NT2/D1 (cell line): ENCODE measurements around the gene ARFGEF3.

ENCODE experiments used
- SUZ12 ChIP-seq: IDR thresholded peaks from 2 replicates; pipeline ENCODE4 v1.6.1; 2011; ENCODE audit not compliant: insufficient read length, insufficient read depth; ENCODE audit errors: extremely low read depth
- ZNF274 ChIP-seq: IDR thresholded peaks from 2 replicates; pipeline ENCODE4 v1.6.1; 2011; ENCODE audit warnings: mild to moderate bottlenecking, low read depth, low read length

DNA sequence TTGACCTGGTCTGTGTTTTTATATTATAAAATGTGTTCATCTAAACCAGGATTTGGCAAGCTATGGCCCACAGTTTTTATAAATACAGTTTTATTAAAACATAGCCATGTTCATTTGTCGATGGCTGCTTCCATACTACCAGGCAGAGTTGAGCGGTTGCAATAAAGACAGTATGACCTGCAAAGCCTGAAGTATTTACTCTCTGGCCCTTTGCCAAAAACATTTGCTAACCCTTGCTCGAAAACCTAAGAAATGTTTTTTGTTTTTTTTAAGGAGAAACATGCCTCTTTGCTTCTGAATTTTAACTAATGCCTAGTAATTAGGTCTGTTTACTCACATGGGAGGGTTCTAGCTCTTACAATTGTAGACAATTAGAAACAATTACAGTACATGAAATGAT lies 148.6 kb downstream of the ARFGEF3 start:
- TF ChIP-seq SUZ12 (no peak), ZNF274 (no peak)
